A673 (cell line): ENCODE data around the gene MED10. TPM values are rescaled to one million over a fixed set of nuclear protein-coding genes. Genes with fewer than 3 reads are reported as not detected.

Source experiments
- BruUV-seq: library from RNA; stranded (reverse); fragments of 400-500 nt; replicated peaks from 2 replicates; lab custom pipeline; 2021; lab: Mats Ljungman, UMichigan
- CTCF ChIA-PET: fragments of 300-600 bp; sonication (Branson Sonifier 250); formaldehyde crosslinking; loops from one replicate; lab custom pipeline; 2022; ENCODE audit warnings: antibody characterized with exemption; lab: Charles Lee
- POLR2A ChIA-PET: fragments of 300-600 bp; sonication (Branson Sonifier 250); formaldehyde crosslinking; loops from one replicate; lab custom pipeline; 2022; ENCODE audit warnings: antibody characterized with exemption; ENCODE audit not compliant: low non-redundant PET; lab: Charles Lee
- DNase-seq: peaks from one replicate; pipeline ENCODE4 v3.0.0-alpha.2; 2015; ENCODE audit warnings: low spot score
- H3K27ac ChIP-seq: fragments of 200-600 bp; sonication (generic); 2 replicates; pipeline ENCODE4 v1.5.1; 2016; ENCODE audit warnings: mixed run types, low read depth, mild to moderate bottlenecking, mixed read lengths, antibody characterized with exemption, low read length; ENCODE audit not compliant: poor library complexity, severe bottlenecking
- H3K27me3 ChIP-seq: fragments of 200-600 bp; sonication (generic); replicated peaks from 2 replicates; pipeline ENCODE4 v1.6.1; 2017; ENCODE audit warnings: mixed run types, low read depth, mild to moderate bottlenecking, mixed read lengths, antibody characterized with exemption, low read length; ENCODE audit not compliant: insufficient read depth, poor library complexity
- H3K36me3 ChIP-seq: fragments of 200-600 bp; sonication (generic); 2 replicates; pipeline ENCODE4 v1.6.1; 2016; ENCODE audit warnings: mixed run types, mild to moderate bottlenecking, mixed read lengths, antibody characterized with exemption, low read length; ENCODE audit not compliant: insufficient read depth, poor library complexity, severe bottlenecking
- H3K4me1 ChIP-seq: fragments of 200-600 bp; sonication (generic); 2 replicates; pipeline ENCODE4 v1.6.1; 2017; ENCODE audit warnings: mixed run types, mild to moderate bottlenecking, mixed read lengths, antibody characterized with exemption, low read length; ENCODE audit not compliant: insufficient read depth, poor library complexity, severe bottlenecking
- H3K4me3 ChIP-seq: fragments of 200-600 bp; sonication (generic); 2 replicates; pipeline ENCODE4 v1.5.1; 2016; ENCODE audit warnings: low read depth, mixed run types, mild to moderate bottlenecking, mixed read lengths, low read length; ENCODE audit not compliant: poor library complexity, severe bottlenecking
- H3K9me3 ChIP-seq: fragments of 200-600 bp; sonication (generic); 2 replicates; pipeline ENCODE4 v1.6.1; 2016; ENCODE audit warnings: mixed run types, low read depth, mild to moderate bottlenecking, mixed read lengths, antibody characterized with exemption, low read length; ENCODE audit not compliant: poor library complexity, severe bottlenecking
- CTCF ChIP-seq: fragments of 300-800, 200-600 bp; sonication (generic); conservative IDR thresholded peaks from 2 replicates; pipeline ENCODE4 v1.5.1; 2017; ENCODE audit warnings: low read depth, mild to moderate bottlenecking, antibody characterized with exemption, low read length, moderate library complexity, mixed read lengths
- EZH2 ChIP-seq: fragments of 200-600 bp; sonication (generic); IDR thresholded peaks from 2 replicates; pipeline ENCODE4 v1.6.1; 2017; ENCODE audit warnings: borderline replicate concordance, low read depth, mild to moderate bottlenecking, mixed read lengths, antibody characterized with exemption, low read length; ENCODE audit not compliant: poor library complexity, severe bottlenecking
- intact Hi-C: fragments of 100-400 bp; cut with micrococcal nuclease; formaldehyde crosslinking; loops from one replicate; pipeline ENCODE4 v1.10.0; 2022; ENCODE audit not compliant: unreplicated experiment
- total RNA-seq: library from RNA; stranded (reverse); gene quantifications from 2 replicates; pipeline ENCODE4 v1.2.3, GENCODE V29; 2021

MED10 gene
- total RNA-seq, 1 experiment from 2014 or later = 59.9 TPM

DNA sequence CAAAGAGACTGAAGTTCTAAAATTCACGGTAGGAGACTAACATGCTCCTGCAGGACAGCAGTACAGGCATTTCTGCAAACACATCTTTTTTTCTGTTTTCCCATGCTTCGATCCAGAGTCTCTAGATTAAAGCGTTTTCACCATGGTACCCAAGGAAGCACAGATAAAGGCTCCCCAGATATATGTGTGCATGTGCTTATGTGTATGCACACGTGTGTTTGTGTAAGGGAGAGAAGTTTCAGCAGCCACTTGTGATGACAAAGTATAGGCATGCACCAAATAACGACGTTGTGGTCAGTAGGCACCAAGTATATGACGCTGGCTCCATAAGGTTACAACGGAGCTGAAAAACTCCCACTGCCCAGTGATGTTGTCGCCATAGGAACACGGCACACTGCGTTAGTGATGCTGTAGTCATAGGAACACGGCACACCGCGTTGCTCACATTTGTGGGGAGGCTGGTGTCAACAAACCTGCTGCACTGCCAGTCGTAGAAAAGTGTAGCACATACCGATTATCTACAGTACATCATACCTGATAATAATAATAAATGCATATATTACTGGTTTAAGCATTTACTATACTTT, 21.7 kb downstream of the MED10 start:
- CTCF ChIA-PET = no interaction called here

DNA sequence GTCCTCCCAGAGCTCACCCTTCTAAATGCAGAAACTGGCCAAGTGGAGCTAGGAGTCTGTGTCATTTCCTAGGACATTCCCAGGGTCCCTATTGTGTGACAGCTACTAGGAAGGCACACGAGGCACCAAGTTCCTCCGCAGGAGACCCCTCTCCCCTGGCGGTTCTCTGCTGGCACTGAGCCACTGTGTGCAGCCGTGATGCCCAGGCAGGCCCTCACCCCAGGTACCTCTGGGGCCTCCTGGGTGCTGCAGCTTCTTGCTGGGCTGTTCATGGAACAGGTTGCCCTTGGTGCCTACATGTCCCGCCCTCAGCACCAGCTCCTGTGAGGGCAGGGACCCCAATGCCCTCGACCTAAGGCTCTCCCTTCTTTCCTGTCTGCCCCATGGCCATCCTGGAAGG, 23.1 kb downstream of the MED10 start:
- H3K4me3 ChIP-seq = no peak overlapping the region
- DNase-seq = no peak
- CTCF ChIA-PET = no interaction called here
- no peaks in the 10 kb centered on the region for H3K9me3 ChIP-seq
- intact Hi-C loops = no loop called here
- TF ChIP-seq EZH2 = no peak
- no peak for TF ChIP-seq CTCF
- POLR2A ChIA-PET = no interaction called here
- no peaks in the 10 kb centered on the region for H3K27me3 ChIP-seq
- H3K36me3 ChIP-seq = no peaks in the 10 kb centered on the region
- H3K4me1 ChIP-seq = no peaks in the 10 kb centered on the region
- no peak overlapping the region for H3K27ac ChIP-seq
- BruUV-seq = no TSS peak

More for the DNA sequence above, 21.7 kb downstream of the MED10 start:
- no peak overlapping the region for H3K4me3 ChIP-seq
- no peak for DNase-seq
- POLR2A ChIA-PET = no interaction called here
- BruUV-seq = no TSS peak
- intact Hi-C loops = no loop called here
- H3K27me3 ChIP-seq = no peaks in the 10 kb centered on the region
- H3K36me3 ChIP-seq = no peaks in the 10 kb centered on the region
- H3K27ac ChIP-seq = no peak overlapping the region
- TF ChIP-seq EZH2 (no peak), CTCF (no peak)
- H3K9me3 ChIP-seq = no peaks in the 10 kb centered on the region
- H3K4me1 ChIP-seq = no peaks in the 10 kb centered on the region

GRCh38 chr5:6354848-6355247, 23.5 kb downstream of the MED10 start:
- H3K4me1 ChIP-seq = no peaks in the 10 kb centered on the region
- BruUV-seq = no TSS peak
- TF ChIP-seq EZH2 (no peak), CTCF (no peak)
- CTCF ChIA-PET = no interaction called here
- intact Hi-C loops = no loop called here
- H3K36me3 ChIP-seq = no peaks in the 10 kb centered on the region
- H3K4me3 ChIP-seq = no peak overlapping the region
- H3K27me3 ChIP-seq = no peaks in the 10 kb centered on the region
- H3K27ac ChIP-seq = no peak overlapping the region
- POLR2A ChIA-PET = no interaction called here
- H3K9me3 ChIP-seq = no peaks in the 10 kb centered on the region
- DNase-seq = no peak
